Mucosa of rectum (tissue), 2 donors: ENCODE data around the gene DACT3.

Experiments used
- H3K27ac ChIP-seq, 2 donors: one replicate each; pipeline ENCODE4 v1.7.0; 2013; ENCODE audit warnings: inconsistent platforms in 2 of 2, low read depth in 2 of 2, low read length in 2 of 2
- H3K27me3 ChIP-seq, 2 donors: one replicate each; pipeline ENCODE4 v1.7.0; 2013; ENCODE audit warnings: low read length in 2 of 2; ENCODE audit not compliant: control insufficient read depth in 2 of 2, insufficient read depth in 2 of 2
- H3K36me3 ChIP-seq, 2 donors: one replicate each; pipeline ENCODE4 v1.7.0; 2013; ENCODE audit warnings: low read length in 2 of 2; ENCODE audit not compliant: control insufficient read depth in 2 of 2, insufficient read depth in 2 of 2
- H3K4me1 ChIP-seq, 2 donors: one replicate each; pipeline ENCODE4 v1.7.0; 2013; ENCODE audit warnings: low read length in 2 of 2, mild to moderate bottlenecking in 1 of 2; ENCODE audit not compliant: control insufficient read depth in 2 of 2, insufficient read depth in 2 of 2
- H3K4me3 ChIP-seq, 2 donors: one replicate each; pipeline ENCODE4 v1.7.0; 2013; ENCODE audit warnings: low read length in 2 of 2
- H3K9ac ChIP-seq, 2 donors: one replicate each; pipeline ENCODE4 v1.7.0; 2013; ENCODE audit warnings: low read length in 2 of 2, low read depth in 1 of 2, mild to moderate bottlenecking in 1 of 2
- H3K9me3 ChIP-seq, 2 donors: one replicate each; pipeline ENCODE4 v1.7.0; 2013; ENCODE audit warnings: low read length in 2 of 2; ENCODE audit not compliant: control insufficient read depth in 2 of 2
- donor health status: healthy.
- donor health status: Normal muscosa, but diverticular disease.

DACT3 gene

GRCh38 chr19:46693760-46694159 lies 32.8 kb upstream of the DACT3 start:
- no peak overlapping the region for H3K9ac ChIP-seq
- no peaks in the 10 kb centered on the region for H3K27me3 ChIP-seq
- H3K27ac ChIP-seq, result no peak overlapping the region
- H3K4me3 ChIP-seq, result no peak overlapping the region
- peaks cover 59 to 81% of the 10 kb centered on the region in 2 donors for H3K36me3 ChIP-seq
- no peaks in the 10 kb centered on the region for H3K9me3 ChIP-seq
- H3K4me1 ChIP-seq, result peaks cover 4 to 8% of the 10 kb centered on the region in 2 donors

DNA sequence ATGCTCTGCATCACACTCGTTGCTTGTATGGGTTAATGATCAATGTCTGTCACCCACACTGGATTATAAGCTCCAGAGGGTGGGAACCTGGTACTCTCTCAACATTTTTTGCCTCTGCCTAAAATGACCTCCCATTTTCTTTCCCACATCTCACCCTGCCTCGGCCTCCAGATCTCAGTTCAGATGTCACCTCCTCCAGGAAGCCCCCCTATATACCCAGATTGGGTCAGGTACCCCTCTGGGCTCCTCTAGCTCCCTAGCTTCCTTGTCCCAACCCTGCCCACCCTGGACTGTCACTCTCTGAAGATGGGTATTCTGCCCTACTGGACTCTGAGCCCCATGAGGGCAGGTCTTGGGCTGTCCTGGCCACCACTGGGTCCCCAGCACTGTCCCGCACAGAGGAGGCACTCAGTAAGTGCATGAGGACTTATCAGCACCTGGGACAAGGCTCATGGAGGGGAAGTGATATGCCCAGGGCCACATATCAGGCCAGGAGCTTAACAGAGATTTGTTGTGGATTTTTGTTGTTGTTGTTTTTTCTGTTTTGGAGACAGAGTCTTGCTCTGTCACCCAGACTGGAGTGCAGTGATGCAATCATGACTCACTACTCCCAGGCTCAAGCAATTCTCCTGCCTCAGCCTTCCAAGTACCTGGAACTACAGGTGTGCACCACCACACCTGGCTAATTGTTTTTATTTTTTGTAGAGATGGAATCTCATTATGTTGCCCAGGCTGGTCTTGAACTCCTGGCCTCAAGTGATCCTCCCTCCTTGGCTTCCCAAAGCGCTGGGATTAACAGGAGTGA lies 32.1 kb upstream of the DACT3 start:
- H3K4me3 ChIP-seq, result no peak overlapping the region
- peaks cover 58 to 76% of the 10 kb centered on the region in 2 donors for H3K36me3 ChIP-seq
- H3K4me1 ChIP-seq, result peaks cover 4 to 8% of the 10 kb centered on the region in 2 donors
- no peak overlapping the region for H3K9ac ChIP-seq
- no peaks in the 10 kb centered on the region for H3K9me3 ChIP-seq
- H3K27me3 ChIP-seq, result no peaks in the 10 kb centered on the region
- H3K27ac ChIP-seq, result no peak overlapping the region

GRCh38 chr19:46691948-46692347 lies 31.0 kb upstream of the DACT3 start:
- no peak overlapping the region for H3K27ac ChIP-seq
- peaks cover 65 to 83% of the 10 kb centered on the region in 2 donors for H3K36me3 ChIP-seq
- H3K4me3 ChIP-seq, result no peak overlapping the region
- H3K4me1 ChIP-seq, result peaks cover 0 to 2% of the 10 kb centered on the region in 2 donors
- H3K27me3 ChIP-seq, result no peaks in the 10 kb centered on the region
- H3K9me3 ChIP-seq, result no peaks in the 10 kb centered on the region
- H3K9ac ChIP-seq, result no peak overlapping the region

DNA sequence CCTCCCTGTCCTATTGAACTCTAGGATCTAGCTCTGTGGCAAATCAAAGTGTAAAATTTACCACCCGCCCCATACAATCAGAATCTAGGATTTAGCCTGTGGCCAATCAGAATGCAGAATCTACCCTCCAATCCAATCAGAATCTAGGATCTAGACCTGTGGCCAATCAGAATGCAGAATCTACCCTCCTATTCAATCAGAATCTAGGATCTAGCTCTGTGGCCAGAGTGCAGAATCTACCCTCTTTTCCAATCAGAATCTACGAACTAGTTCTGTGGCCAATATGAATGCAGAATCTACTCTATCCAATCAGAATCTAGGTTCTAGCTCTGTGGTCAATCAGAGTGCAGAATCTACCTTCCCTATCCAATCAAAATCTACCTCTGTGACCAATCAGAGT lies 30.1 kb upstream of the DACT3 start:
- H3K27me3 ChIP-seq, result no peaks in the 10 kb centered on the region
- no peaks in the 10 kb centered on the region for H3K4me1 ChIP-seq
- peaks cover 63 to 78% of the 10 kb centered on the region in 2 donors for H3K36me3 ChIP-seq
- H3K4me3 ChIP-seq, result no peak overlapping the region
- H3K27ac ChIP-seq, result no peak overlapping the region
- H3K9ac ChIP-seq, result no peak overlapping the region
- H3K9me3 ChIP-seq, result no peaks in the 10 kb centered on the region

DNA sequence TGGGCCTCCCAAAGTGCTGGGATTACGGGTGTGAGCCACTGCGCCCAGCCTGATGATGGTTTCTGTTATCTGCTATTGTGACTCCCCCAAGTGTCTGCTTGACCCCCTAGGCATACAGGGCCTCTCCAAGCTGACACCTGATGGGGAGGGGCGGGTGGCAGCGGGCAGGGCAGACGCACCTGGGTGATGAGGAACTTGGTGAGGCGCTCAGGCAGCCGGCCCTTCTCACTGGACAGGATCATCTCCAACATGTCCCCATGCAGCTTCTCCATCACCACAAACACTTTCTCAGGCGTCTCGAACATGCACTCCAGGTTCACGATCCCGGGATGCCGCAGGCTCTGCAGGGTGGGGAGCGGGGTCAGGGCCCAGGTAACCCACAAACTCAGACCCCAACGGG lies 28.4 kb upstream of the DACT3 start:
- no peak overlapping the region for H3K4me3 ChIP-seq
- no peaks in the 10 kb centered on the region for H3K9me3 ChIP-seq
- no peaks in the 10 kb centered on the region for H3K27me3 ChIP-seq
- no peaks in the 10 kb centered on the region for H3K4me1 ChIP-seq
- H3K36me3 ChIP-seq, result peaks cover 58 to 80% of the 10 kb centered on the region in 2 donors
- H3K9ac ChIP-seq, result no peak overlapping the region
- H3K27ac ChIP-seq, result no peak overlapping the region

DNA sequence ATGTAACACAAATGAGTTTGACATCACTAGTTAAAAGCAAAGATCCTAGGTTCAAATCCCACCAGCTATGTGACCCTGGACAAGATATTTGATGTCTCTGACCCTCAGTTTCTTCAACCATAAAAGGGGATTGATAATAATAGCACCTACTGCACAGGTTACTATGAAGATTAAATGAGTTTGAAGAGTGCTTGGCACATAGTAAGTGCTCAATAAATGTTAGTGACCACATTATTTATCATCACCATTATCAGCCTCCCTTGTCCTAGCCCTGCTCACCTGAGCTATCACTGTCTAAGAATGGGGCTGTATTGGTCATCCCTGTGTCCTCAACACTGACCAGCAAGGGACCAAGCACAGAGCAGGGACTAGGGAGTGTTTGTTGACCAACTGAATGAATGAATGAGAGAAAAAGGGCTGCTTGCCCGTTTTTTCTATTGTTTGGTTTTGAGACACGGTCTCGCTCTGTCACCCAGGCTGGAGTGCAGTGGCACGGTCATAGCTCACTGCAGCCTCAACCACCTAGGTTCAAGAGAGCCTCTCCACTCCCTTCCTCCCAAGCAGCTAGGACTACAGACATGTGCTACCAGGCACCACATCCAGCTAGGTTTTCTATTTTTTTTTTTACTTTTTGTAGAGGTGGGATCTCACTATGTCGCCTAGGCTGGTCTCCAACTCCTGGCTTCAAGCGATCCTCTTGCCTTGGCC lies 26.6 kb upstream of the DACT3 start:
- H3K36me3 ChIP-seq, result peaks cover 52 to 70% of the 10 kb centered on the region in 2 donors
- H3K4me3 ChIP-seq, result no peak overlapping the region
- no peaks in the 10 kb centered on the region for H3K27me3 ChIP-seq
- H3K9ac ChIP-seq, result no peak overlapping the region
- H3K9me3 ChIP-seq, result no peaks in the 10 kb centered on the region
- no peaks in the 10 kb centered on the region for H3K4me1 ChIP-seq
- H3K27ac ChIP-seq, result no peak overlapping the region

- no peak overlapping the region for H3K27ac ChIP-seq
- no peaks in the 10 kb centered on the region for H3K27me3 ChIP-seq
- H3K9me3 ChIP-seq, result no peaks in the 10 kb centered on the region
- no peak overlapping the region for H3K4me3 ChIP-seq
- H3K9ac ChIP-seq, result no peak overlapping the region
- peaks cover 33 to 59% of the 10 kb centered on the region in 2 donors for H3K36me3 ChIP-seq
- no peaks in the 10 kb centered on the region for H3K4me1 ChIP-seq
Measured at GRCh38 chr19:46685189-46685588, 24.2 kb upstream of the DACT3 start.

- Histone ChIP-seq H3K36me3 (peaks cover 45 to 69% of the 10 kb centered on the region in 2 donors), H3K27ac (no peak overlapping the region), H3K9me3 (no peaks in the 10 kb centered on the region), H3K27me3 (no peaks in the 10 kb centered on the region), H3K4me3 (no peak overlapping the region), H3K4me1 (peaks cover 0 to 3% of the 10 kb centered on the region in 2 donors), H3K9ac (no peak overlapping the region)
Measured at GRCh38 chr19:46678110-46678732, 17.2 kb upstream of the DACT3 start.

DNA sequence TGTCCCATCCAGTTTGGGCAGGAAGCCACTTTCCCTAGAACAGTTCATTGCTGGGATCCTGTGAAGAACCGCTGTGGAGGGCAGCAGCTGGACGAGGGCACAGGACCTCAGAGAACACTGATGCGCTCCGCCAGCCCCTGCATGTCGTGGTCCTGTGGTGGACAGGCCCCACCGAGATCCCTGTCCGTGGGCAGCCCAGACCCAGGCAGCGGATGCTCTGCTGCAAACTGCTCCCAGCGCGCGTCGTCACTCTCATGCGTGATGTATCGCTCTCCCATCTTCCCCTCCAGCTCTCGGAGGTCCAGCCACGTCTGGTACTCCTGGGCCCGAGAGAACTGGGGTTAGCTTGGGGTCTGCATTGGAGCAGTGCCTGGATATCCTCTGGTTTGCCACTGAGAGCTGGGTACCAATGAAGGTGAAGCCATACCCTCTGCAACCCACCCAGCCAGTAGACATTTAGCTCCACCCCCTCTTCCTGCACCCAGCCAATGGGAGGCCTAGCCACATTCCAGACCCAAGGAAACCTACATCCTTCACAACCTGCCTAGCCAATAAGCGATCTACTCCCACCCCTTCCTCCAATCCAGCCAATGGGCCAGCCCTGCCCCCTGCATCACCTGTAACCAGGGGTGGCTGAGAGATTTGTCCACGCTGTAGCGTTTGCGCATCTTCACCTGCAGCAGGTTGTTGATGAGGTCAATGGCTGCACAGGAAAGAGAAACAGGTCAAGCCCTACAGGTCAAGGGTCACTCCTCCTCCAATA lies 13.6 kb upstream of the DACT3 start:
- no peaks in the 10 kb centered on the region for H3K27me3 ChIP-seq
- no peaks in the 10 kb centered on the region for H3K9me3 ChIP-seq
- H3K9ac ChIP-seq, result no peak overlapping the region
- no peak overlapping the region for H3K27ac ChIP-seq
- no peak overlapping the region for H3K4me3 ChIP-seq
- peaks cover 39 to 52% of the 10 kb centered on the region in 2 donors for H3K36me3 ChIP-seq
- no peaks in the 10 kb centered on the region for H3K4me1 ChIP-seq
